Colon (tissue), 2 donors: Measurements from ENCODE around the gene PIGS.

Experiments
- FAIRE-seq: peaks from 2 replicates; lab custom pipeline; 2012; peaks lifted over from hg19 to GRCh38; lab: Jason Lieb, UNC
- donor health status: control.
- donor health status: control.

PIGS gene

DNA sequence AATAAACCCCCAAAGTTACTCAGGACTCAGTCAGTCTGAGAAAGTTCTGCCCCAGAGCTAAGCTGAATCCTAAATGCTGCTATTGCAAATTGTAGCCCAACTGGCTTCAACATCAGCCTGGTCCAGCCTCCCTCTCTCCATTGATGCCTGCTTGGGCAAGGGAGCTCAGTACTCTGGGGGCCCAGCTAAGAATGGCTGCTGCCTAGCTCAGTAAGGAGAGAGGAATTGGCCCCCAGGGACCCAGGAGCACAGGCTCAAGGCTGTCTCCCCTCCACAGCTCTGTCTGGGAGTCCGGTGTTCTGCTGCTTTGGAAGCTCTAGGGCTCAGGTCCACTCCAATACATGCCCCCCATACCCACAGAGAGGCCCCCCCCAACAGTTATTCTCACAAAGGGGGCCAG, 20.5 kb downstream of the PIGS start:
- FAIRE-seq = no peak

DNA sequence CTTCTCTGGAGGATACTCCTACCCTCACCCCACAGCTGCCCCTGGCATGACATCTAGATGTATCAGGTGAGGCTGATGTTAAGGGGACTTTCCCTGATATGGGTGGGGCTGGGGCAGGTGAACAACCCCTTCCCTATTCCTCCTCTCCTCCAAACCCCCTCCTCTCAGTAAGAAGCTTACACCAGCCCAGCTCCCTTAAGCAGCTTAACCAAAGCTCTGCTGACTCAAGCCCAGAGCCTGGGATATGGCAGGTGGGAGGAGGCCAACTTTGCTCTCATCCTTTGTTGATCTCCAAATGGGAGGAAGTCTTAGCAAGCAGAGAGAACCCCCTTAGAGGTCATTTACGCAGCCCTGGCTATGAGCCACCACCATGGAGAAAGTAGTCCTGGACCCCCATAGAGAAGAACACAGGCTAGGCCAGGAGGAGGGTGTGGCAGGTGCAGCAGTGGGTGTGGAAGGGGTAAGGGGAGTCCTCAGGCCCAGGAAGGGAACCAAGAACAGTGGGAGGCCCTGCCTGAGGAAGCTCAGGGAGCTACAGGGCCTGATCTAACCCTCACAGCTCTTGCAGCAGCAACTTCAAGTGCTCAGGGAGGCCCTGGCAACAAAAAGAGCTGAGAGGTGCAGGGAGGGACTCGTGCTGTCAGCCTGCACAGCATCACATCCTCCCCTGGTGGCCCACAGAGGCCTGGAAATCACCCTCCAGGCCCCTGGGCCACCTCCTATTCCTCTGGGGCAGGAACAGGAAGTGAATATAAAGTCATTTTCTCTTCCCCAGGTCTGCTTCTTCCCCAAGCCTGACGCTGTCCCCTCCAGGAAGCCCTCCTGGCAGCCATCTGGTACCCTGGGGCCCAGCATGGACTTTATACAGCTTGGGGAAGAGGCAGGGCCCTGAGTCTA, 21.8 kb downstream of the PIGS start:
- no peak for FAIRE-seq

GRCh38 chr17:28548417-28549130, 22.8 kb downstream of the PIGS start:
- no peak for FAIRE-seq

DNA sequence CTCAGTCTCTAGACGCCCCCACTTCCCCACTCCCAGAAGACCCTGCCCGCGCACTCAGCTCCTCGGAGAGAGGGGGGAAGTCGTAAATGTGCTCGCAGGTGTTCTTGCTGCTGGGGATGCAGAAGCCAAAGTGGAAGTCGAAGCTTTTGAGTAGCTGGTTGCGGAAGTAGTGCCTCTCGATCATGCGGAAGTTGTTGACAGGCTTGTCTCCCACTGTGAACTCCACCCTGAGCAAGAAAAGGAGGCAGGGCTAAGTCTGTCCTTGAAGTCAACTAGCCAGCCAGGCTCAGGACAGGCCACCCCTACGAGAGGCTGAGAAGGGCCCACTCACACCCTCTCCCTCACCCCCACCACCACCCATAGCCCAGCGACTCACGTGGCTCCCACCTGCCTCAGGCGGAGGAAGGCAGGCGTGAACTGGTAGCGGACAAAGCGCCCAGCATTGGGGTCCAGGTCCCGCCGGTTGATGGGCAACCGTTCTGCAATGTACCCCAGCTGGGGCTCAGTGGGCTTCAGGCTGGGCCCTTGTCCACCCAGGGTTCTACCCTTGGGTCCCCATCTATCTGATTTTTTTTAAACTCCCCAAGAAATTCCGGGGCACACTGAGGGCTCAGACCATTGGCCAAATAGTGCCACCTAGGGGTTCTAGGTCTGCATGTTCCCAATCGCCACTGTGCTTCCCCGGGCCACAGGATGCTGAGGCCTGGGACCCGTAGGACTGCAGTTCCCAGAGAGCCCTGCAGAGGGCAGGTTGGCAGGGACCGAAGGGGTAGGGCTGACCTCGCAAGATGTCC, 23.5 kb downstream of the PIGS start:
- FAIRE-seq = no peak

DNA sequence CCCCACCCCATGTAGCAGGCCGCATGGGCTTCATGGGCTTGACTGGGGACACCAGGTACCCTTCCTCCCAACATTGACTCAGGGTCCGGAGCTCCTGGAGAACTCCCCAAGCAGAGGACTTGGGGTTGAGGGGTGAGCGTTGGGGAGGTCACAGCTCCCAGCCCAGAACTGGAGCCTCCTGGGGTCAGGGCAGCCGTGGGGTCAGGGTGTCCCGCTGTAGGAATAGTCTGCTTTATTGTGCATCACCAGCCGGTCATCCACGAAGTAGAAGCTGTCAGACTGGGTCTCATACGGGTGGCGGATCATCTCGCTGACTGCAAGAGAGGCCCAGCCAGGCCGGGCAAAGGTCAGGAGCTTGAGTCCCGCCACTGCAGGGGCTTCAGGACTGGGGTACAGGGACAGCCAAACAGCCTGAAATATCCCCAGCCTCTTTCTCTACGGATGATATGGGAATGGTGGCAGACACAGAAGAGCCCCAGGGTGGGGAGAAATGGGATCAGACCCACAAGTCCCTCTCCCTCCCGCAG, 24.2 kb downstream of the PIGS start:
- no peak for FAIRE-seq

- FAIRE-seq = no peak
Observed at GRCh38 chr17:28545787-28546415, 25.4 kb downstream of the PIGS start.

DNA sequence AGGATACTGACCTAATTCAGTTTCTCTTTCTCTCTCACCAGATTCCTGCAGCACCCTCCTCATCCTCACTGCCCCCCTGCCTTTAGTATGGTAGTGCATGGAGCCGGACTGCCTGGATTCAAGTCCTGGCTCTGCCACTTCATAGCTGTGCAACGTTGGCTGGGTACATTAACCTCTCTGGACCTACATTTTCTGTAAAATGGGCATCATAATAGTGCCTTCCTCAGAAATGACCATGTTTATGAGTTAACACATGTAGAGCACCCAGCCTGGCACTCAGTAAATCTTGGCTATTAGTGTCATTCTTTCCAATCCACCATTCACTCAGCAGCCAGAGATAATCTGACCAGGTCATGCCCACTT, 26.2 kb downstream of the PIGS start:
- no peak for FAIRE-seq

GRCh38 chr17:28544402-28545140, 26.8 kb downstream of the PIGS start:
- no peak for FAIRE-seq

DNA sequence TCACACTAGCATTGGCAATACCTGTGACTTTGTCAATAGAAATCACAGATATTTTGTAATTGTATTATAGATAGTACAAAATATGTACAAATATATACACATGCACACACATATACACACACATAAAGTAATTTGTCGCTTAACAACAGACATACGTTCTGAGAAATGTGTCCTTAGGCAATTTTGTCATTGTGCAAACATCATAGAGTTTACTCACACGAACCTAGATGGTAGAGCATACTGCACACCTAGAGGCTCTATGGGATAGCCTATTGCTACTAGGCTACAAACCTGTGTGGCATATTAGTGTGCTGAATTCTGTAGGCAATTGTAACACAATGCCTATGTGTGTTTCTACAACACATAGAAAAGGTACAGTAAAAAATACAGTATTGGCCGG, 29.9 kb downstream of the PIGS start:
- FAIRE-seq = no peak

GRCh38 chr17:28540231-28540630, 31.1 kb downstream of the PIGS start:
- no peak for FAIRE-seq

GRCh38 chr17:28538296-28538895, 32.9 kb downstream of the PIGS start:
- FAIRE-seq = no peak

DNA sequence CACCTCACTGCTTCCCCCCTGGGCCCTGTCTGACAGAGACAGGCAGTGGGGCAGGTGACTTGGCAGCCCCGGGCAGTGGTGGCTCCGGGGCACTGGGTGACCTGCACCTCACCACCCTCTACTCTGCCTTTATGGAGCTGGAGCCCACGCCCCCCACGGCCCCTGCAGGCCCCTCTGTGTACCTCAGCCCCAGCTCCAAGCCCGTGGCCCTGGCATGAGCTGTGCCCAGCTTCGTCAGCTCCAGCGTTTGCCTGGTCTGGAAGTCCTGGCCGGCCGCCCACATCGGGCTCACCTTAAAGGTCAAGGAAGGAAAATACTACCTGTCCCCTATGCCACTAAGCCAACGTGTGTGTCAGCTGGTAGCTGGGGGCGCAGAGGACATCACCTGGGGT, 34.1 kb downstream of the PIGS start:
- no peak for FAIRE-seq

DNA sequence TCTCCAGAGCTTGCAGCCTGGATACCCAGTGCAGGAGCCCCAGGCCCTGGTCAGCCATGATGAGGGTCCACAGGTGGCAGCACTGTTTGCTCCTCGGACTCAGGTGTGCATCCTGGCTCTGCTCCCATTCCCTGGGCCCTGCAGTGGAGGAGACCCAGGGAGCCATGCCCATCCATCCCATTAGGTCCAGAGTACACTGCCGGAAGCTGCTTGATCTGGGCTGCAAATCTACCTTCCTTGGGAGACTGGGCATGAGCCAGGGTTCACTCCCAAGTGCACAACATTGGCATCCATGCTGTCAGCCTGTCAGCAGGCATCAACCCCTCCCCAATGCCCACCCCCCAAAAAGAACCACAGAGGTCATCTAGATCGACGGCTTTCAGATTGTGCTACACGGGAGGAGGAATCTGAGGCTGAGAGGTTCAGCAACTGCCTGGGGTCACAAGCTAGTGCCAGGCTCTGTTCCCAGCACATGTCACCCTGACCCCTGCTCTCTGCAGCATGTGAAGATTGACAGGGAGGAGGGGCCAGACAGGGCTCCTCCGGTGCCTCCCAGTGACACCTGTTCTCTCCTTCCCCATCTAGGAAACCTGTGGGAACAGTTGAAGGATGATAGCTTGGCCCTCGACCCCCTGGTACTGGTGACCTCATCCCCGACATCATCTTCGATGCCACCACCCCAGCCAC, 34.6 kb downstream of the PIGS start:
- FAIRE-seq = no peak

GRCh38 chr17:28534740-28535375, 36.5 kb downstream of the PIGS start:
- no peak for FAIRE-seq

DNA sequence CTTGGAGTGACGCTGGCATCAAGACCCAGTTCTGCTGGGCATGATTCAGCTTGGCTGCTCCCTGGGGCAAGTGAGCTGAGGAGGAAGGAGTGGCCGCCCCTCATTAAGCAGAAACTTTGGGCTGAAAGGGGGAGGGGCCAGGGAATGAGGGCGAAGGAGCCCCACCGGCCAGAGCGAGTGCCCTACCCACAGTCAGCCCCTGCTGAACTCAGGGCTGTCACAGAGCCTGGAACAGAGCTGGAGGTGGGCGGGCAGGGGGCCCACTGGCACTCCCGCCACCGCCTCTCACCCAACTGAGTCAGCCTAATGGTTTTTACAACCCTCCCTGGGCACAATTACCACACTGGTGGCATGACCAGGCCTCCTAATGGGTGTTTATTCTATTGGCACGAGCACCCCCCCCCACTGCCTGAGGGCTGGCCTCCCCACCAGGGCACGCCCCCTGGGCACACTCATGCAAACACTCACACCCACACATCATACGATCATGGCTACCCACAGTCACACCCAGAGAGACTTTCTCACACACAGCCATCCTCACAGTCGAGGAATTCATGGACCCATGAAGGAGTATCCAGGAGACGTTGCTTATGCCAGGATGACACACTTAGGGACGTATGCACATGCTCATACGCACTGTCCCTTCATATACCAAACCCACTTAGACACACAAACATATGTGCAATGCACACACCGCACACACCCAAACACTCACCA, 38.1 kb downstream of the PIGS start:
- no peak for FAIRE-seq

GRCh38 chr17:28532050-28532960, 39.0 kb downstream of the PIGS start:
- no peak for FAIRE-seq

GRCh38 chr17:28530926-28531325, 40.4 kb downstream of the PIGS start:
- FAIRE-seq = no peak

DNA sequence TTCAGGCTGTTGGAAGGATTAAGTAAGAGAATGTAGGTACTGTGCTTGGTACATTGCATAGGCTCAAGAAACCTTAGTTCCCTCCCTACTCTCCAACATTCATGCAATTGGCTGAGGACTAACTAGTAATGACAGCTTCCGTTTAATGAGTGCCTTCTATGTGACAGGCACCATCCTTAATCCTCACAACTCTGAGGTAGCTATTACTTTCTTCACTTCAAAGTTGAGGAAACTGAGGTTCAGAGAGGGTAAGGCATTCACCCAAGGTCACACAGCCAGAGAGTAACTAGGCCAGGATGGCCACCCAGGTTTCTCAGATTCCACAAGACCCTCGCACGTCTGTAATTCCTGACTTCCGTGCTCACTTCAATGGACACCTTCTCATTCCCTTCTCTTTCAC, 41.1 kb downstream of the PIGS start:
- FAIRE-seq = no peak
